Measurements from ENCODE around the gene CFAP54. TPM values are rescaled to one million over a fixed set of nuclear protein-coding genes. Genes with fewer than 3 reads are reported as not detected.

CFAP54 gene
- total RNA-seq, 1 experiment from 2014 or later, result not detected

DNA sequence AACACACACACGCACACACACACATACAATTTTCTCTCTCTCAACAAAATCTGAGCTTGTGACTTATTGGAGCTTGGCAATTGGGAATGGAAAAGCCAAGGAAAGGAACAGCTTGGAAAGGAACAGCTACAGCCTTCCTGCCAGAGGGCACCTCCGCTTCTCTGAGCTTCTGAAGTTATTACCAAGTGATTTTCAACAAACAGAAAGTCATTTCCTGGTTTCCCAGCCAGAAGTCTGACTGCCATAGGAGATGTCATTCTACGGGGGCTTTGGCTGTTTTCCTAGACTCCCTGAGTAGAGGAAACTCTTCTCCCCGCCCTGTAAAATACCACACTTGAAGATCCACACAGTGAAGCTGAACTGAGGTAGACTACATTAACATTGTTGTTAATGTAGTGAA, 198.3 kb downstream of the CFAP54 start:
- Histone ChIP-seq H4K20me1 (ENCODE audit: insufficient read depth, low read depth, low read length) (no peaks in the 10 kb centered on the region), H3K4me2 (ENCODE audit: low read depth, low read length, poor library complexity, severe bottlenecking) (no peak overlapping the region), H3K9ac (ENCODE audit: low read length) (no peak overlapping the region), H3K9me3 (ENCODE audit: low read length) (no peaks in the 10 kb centered on the region), H2AFZ (ENCODE audit: low read length) (no peak overlapping the region), H3K4me3 (ENCODE audit: low read length) (no peak overlapping the region), H3K9me2 (replicated peaks; ENCODE audit: insufficient read depth, low read length) (no peaks in the 10 kb centered on the region), H3K27ac (ENCODE audit: low read length) (no peak overlapping the region), H3K4me1 (ENCODE audit: low read length) (no peaks in the 10 kb centered on the region), H3K27me3 (ENCODE audit: low read length) (no peaks in the 10 kb centered on the region), H3K36me3 (ENCODE audit: insufficient read depth, low read length) (no peaks in the 10 kb centered on the region), H3K79me2 (ENCODE audit: low read length) (no peaks in the 10 kb centered on the region)
- no peak for DNase-seq

- no peak overlapping the region for H2AFZ ChIP-seq (ENCODE audit: low read length)
These were observed 209.1 kb downstream of the CFAP54 start for GRCh38 chr12:96698521-96698920.

DNA sequence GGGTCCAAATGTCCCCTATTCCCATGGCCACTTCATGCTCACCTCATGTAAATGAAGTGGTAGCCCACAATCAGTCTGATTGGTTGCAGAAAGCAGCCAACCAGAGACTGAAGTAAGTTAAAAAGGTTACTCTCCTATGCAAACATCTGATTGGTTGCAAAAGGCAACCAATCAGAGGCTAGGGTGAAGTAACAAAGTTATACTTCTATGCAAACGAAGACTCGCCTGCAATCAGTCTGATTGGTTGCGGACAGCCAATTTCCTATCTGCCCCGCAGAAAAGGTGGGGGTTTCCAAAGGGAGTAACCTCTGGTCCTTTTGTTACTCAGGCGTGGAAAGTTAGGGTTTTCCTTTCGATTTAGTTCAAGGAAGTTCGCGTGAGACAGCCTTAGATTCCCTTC, 209.6 kb downstream of the CFAP54 start:
- DNase-seq, result no peak
- H3K9ac ChIP-seq (ENCODE audit: low read length), result no peak overlapping the region
- no peaks in the 10 kb centered on the region for H3K79me2 ChIP-seq (ENCODE audit: low read length)
- no peak overlapping the region for H3K4me2 ChIP-seq (ENCODE audit: low read depth, low read length, poor library complexity, severe bottlenecking)
- no peak overlapping the region for H3K4me3 ChIP-seq (ENCODE audit: low read length)
- no peaks in the 10 kb centered on the region for H3K4me1 ChIP-seq (ENCODE audit: low read length)
- no peaks in the 10 kb centered on the region for H3K9me3 ChIP-seq (ENCODE audit: low read length)
- H3K9me2 ChIP-seq (replicated peaks; ENCODE audit: insufficient read depth, low read length), result no peaks in the 10 kb centered on the region
- no peaks in the 10 kb centered on the region for H3K36me3 ChIP-seq (ENCODE audit: insufficient read depth, low read length)
- H4K20me1 ChIP-seq (ENCODE audit: insufficient read depth, low read depth, low read length), result no peaks in the 10 kb centered on the region
- H2AFZ ChIP-seq (ENCODE audit: low read length), result no peak overlapping the region
- H3K27ac ChIP-seq (ENCODE audit: low read length), result no peak overlapping the region
- H3K27me3 ChIP-seq (ENCODE audit: low read length), result no peaks in the 10 kb centered on the region

More at GRCh38 chr12:96698521-96698920, 209.1 kb downstream of the CFAP54 start:
- H3K4me3 ChIP-seq (ENCODE audit: low read length), result no peak overlapping the region
- H3K36me3 ChIP-seq (ENCODE audit: insufficient read depth, low read length), result no peaks in the 10 kb centered on the region
- H3K27ac ChIP-seq (ENCODE audit: low read length), result no peak overlapping the region
- H3K27me3 ChIP-seq (ENCODE audit: low read length), result no peaks in the 10 kb centered on the region
- no peaks in the 10 kb centered on the region for H3K4me1 ChIP-seq (ENCODE audit: low read length)
- no peaks in the 10 kb centered on the region for H3K9me3 ChIP-seq (ENCODE audit: low read length)
- H3K4me2 ChIP-seq (ENCODE audit: low read depth, low read length, poor library complexity, severe bottlenecking), result no peak overlapping the region
- H3K9me2 ChIP-seq (replicated peaks; ENCODE audit: insufficient read depth, low read length), result no peaks in the 10 kb centered on the region
- no peak overlapping the region for H3K9ac ChIP-seq (ENCODE audit: low read length)
- H3K79me2 ChIP-seq (ENCODE audit: low read length), result no peaks in the 10 kb centered on the region
- no peaks in the 10 kb centered on the region for H4K20me1 ChIP-seq (ENCODE audit: insufficient read depth, low read depth, low read length)
- DNase-seq, result no peak

GRCh38 chr12:96701856-96702255, 212.5 kb downstream of the CFAP54 start:
- Histone ChIP-seq H3K27ac (ENCODE audit: low read length) (no peak overlapping the region), H3K4me2 (ENCODE audit: low read depth, low read length, poor library complexity, severe bottlenecking) (no peak overlapping the region), H3K79me2 (ENCODE audit: low read length) (no peaks in the 10 kb centered on the region), H3K27me3 (ENCODE audit: low read length) (no peaks in the 10 kb centered on the region), H4K20me1 (ENCODE audit: insufficient read depth, low read depth, low read length) (no peaks in the 10 kb centered on the region), H3K9me2 (replicated peaks; ENCODE audit: insufficient read depth, low read length) (no peaks in the 10 kb centered on the region), H3K36me3 (ENCODE audit: insufficient read depth, low read length) (no peaks in the 10 kb centered on the region), H3K9ac (ENCODE audit: low read length) (no peak overlapping the region), H3K4me3 (ENCODE audit: low read length) (no peak overlapping the region), H3K9me3 (ENCODE audit: low read length) (no peaks in the 10 kb centered on the region), H3K4me1 (ENCODE audit: low read length) (no peaks in the 10 kb centered on the region), H2AFZ (ENCODE audit: low read length) (no peak overlapping the region)
- no peak for DNase-seq

DNA sequence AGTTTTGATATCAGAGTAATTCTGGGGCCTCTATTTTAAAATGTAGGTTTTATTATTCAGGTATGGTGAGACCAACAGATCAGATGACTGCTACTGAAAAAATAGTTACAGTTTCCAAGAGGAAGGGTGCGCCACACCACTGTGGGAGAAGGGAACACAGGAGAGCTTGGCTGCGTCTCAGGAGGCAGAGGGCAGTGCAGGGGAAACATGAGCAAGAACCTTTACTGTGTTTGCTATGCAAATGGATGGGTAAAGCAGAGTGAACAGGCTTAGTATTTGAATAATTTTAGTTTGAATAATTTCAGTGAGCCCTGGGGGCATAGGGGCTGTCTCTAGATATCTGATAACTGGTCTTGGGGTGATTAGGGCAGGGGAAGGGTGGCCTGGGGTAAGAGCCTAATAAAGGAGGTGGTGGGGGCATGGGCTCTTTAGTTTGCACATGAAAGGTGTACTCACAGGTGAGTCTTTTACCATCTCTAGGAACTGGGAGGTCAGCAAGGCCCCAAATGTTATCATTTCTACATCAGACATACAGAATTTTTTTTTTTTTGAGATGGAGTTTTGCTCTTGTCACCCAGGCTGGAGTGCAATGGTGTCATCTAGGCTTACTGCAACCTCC, 220.9 kb downstream of the CFAP54 start:
- Histone ChIP-seq H3K27ac (ENCODE audit: low read length) (no peak overlapping the region), H2AFZ (ENCODE audit: low read length) (no peak overlapping the region), H3K27me3 (ENCODE audit: low read length) (no peaks in the 10 kb centered on the region), H3K4me1 (ENCODE audit: low read length) (peaks cover 8% of the 10 kb centered on the region), H3K36me3 (ENCODE audit: insufficient read depth, low read length) (no peaks in the 10 kb centered on the region), H3K9me3 (ENCODE audit: low read length) (no peaks in the 10 kb centered on the region), H3K4me3 (ENCODE audit: low read length) (no peak overlapping the region), H3K9ac (ENCODE audit: low read length) (no peak overlapping the region), H3K4me2 (ENCODE audit: low read depth, low read length, poor library complexity, severe bottlenecking) (no peak overlapping the region), H3K9me2 (replicated peaks; ENCODE audit: insufficient read depth, low read length) (no peaks in the 10 kb centered on the region), H3K79me2 (ENCODE audit: low read length) (no peaks in the 10 kb centered on the region), H4K20me1 (ENCODE audit: insufficient read depth, low read depth, low read length) (no peaks in the 10 kb centered on the region)
- peak; percentile 53 for DNase-seq

GRCh38 chr12:96711364-96711763, 222.0 kb downstream of the CFAP54 start:
- Histone ChIP-seq H3K79me2 (ENCODE audit: low read length) (no peaks in the 10 kb centered on the region), H3K27ac (ENCODE audit: low read length) (no peak overlapping the region), H3K36me3 (ENCODE audit: insufficient read depth, low read length) (no peaks in the 10 kb centered on the region), H3K4me3 (ENCODE audit: low read length) (no peak overlapping the region), H3K9me2 (replicated peaks; ENCODE audit: insufficient read depth, low read length) (no peaks in the 10 kb centered on the region), H2AFZ (ENCODE audit: low read length) (no peak overlapping the region), H3K4me2 (ENCODE audit: low read depth, low read length, poor library complexity, severe bottlenecking) (no peak overlapping the region), H3K9ac (ENCODE audit: low read length) (no peak overlapping the region), H4K20me1 (ENCODE audit: insufficient read depth, low read depth, low read length) (no peaks in the 10 kb centered on the region), H3K4me1 (ENCODE audit: low read length) (peaks cover 8% of the 10 kb centered on the region), H3K9me3 (ENCODE audit: low read length) (no peaks in the 10 kb centered on the region), H3K27me3 (ENCODE audit: low read length) (no peaks in the 10 kb centered on the region)
- no peak for DNase-seq

DNA sequence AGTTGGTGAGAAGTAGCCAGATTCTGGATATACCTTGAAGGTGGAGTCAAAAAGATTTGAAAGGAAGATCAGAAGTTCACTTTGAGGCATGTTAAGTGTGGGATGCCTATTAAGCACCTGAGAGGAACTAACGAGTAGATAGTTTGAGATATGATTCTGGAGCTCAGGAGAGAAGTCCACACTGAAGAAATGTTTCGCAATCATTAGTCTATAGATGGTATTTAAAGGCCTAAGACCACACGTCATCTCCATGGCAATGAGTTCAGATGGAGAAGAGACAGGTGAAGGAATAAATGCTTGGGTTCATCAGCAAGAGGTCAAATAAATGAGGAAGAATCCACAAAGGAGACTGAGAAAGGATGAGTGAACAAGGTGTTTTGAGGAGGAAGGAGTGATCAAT, 224.8 kb downstream of the CFAP54 start:
- H3K9me2 ChIP-seq (replicated peaks; ENCODE audit: insufficient read depth, low read length), result no peaks in the 10 kb centered on the region

DNA sequence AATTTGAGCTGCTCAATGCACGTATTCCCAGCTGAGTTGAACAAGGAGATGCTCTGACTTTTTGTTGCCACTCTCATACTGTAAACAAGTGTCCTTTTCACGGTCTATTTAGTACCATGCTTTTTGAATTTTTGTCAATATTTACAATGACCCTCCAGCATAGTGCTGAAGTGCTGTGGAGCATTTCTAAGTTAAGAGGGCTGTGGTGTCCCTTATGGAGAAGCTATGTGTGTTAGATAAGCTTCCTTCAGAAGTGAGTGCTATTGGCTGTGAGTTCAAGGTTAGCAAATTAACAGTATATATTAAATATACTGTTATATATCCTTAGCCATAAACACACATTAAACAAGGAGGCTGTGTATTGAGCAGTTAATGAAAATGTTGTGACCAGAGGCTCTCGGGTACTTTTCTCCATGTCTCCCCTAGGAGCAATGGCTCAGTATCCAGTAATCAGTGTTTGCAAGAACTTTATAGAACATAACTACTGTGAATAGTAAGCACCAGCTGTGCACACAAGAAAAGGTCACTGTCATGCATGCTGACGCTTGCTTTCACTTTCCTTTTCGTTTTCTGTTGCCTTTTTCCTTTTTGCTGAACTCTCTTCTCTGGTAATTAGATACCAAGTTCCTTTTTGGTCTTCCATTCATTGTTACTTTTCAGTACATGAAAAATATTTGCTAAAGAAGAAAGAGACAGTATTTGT, 230.4 kb downstream of the CFAP54 start:
- Histone ChIP-seq H3K36me3 (ENCODE audit: insufficient read depth, low read length) (no peaks in the 10 kb centered on the region), H3K27me3 (ENCODE audit: low read length) (no peaks in the 10 kb centered on the region), H3K4me1 (ENCODE audit: low read length) (peaks cover 8% of the 10 kb centered on the region), H3K4me3 (ENCODE audit: low read length) (peak overlapping the region; percentile 59), H3K9ac (ENCODE audit: low read length) (peak overlapping the region; percentile 48; the same call in 1 of the 2 replicates), H2AFZ (ENCODE audit: low read length) (peak overlapping the region; percentile 88), H3K4me2 (ENCODE audit: low read depth, low read length, poor library complexity, severe bottlenecking) (peak overlapping the region; percentile 69), H3K9me3 (ENCODE audit: low read length) (no peaks in the 10 kb centered on the region), H4K20me1 (ENCODE audit: insufficient read depth, low read depth, low read length) (no peaks in the 10 kb centered on the region), H3K9me2 (replicated peaks; ENCODE audit: insufficient read depth, low read length) (no peaks in the 10 kb centered on the region), H3K27ac (ENCODE audit: low read length) (no peak overlapping the region), H3K79me2 (ENCODE audit: low read length) (no peaks in the 10 kb centered on the region)
- peak; percentile 44 for DNase-seq

More for the DNA sequence above, 224.8 kb downstream of the CFAP54 start:
- Histone ChIP-seq H3K4me3 (ENCODE audit: low read length) (no peak overlapping the region), H3K9me3 (ENCODE audit: low read length) (no peaks in the 10 kb centered on the region), H3K4me1 (ENCODE audit: low read length) (peaks cover 8% of the 10 kb centered on the region), H3K4me2 (ENCODE audit: low read depth, low read length, poor library complexity, severe bottlenecking) (no peak overlapping the region), H4K20me1 (ENCODE audit: insufficient read depth, low read depth, low read length) (no peaks in the 10 kb centered on the region), H3K9ac (ENCODE audit: low read length) (no peak overlapping the region), H3K27ac (ENCODE audit: low read length) (no peak overlapping the region), H3K79me2 (ENCODE audit: low read length) (no peaks in the 10 kb centered on the region), H3K36me3 (ENCODE audit: insufficient read depth, low read length) (no peaks in the 10 kb centered on the region), H2AFZ (ENCODE audit: low read length) (no peak overlapping the region), H3K27me3 (ENCODE audit: low read length) (no peaks in the 10 kb centered on the region)
- DNase-seq, result no peak
